Activated gamma-delta T cell treated with anti-CD3 and anti-CD28 coated beads, Interleukin-2, amount 50 U/mL, for 16 hours (primary cell): Measurements from ENCODE around the gene PLEKHG4B.
"Not testable (repeated sequence)": the region's sequence is repeated elsewhere in the genome, so short reads cannot be mapped to it uniquely, and the experiment has no call there.

Experiments
- DNase-seq: peaks from one replicate; pipeline ENCODE4 v3.0.0-alpha.2; 2020; ENCODE audit warnings: low read depth

Gene PLEKHG4B

GRCh38 chr5:223791-224190 lies 131.8 kb downstream of the PLEKHG4B start:
- no peak for DNase-seq

GRCh38 chr5:225334-225733 lies 133.4 kb downstream of the PLEKHG4B start:
- DNase-seq = no peak

- DNase-seq = not testable (repeated sequence)
Measured at GRCh38 chr5:227375-227774, 135.4 kb downstream of the PLEKHG4B start.

GRCh38 chr5:228886-229285 lies 136.9 kb downstream of the PLEKHG4B start:
- no peak for DNase-seq

- no peak for DNase-seq
Measured at GRCh38 chr5:230711-231110, 138.7 kb downstream of the PLEKHG4B start.

GRCh38 chr5:231661-232060 lies 139.7 kb downstream of the PLEKHG4B start:
- DNase-seq = no peak

GRCh38 chr5:233426-233825 lies 141.5 kb downstream of the PLEKHG4B start:
- DNase-seq = not testable (repeated sequence)

GRCh38 chr5:234450-234849 lies 142.5 kb downstream of the PLEKHG4B start:
- DNase-seq = no peak

- DNase-seq = not testable (repeated sequence)
Measured at GRCh38 chr5:235527-235926, 143.6 kb downstream of the PLEKHG4B start.

GRCh38 chr5:237931-238330 lies 146.0 kb downstream of the PLEKHG4B start:
- not testable (repeated sequence) for DNase-seq
